Measurements from ENCODE around the gene PPM1H. TPM values are rescaled to one million over a fixed set of nuclear protein-coding genes. Genes with fewer than 3 reads are reported as not detected.

Gene PPM1H
- total RNA-seq, 1 experiment from 2014 or later: 0.04 TPM

DNA sequence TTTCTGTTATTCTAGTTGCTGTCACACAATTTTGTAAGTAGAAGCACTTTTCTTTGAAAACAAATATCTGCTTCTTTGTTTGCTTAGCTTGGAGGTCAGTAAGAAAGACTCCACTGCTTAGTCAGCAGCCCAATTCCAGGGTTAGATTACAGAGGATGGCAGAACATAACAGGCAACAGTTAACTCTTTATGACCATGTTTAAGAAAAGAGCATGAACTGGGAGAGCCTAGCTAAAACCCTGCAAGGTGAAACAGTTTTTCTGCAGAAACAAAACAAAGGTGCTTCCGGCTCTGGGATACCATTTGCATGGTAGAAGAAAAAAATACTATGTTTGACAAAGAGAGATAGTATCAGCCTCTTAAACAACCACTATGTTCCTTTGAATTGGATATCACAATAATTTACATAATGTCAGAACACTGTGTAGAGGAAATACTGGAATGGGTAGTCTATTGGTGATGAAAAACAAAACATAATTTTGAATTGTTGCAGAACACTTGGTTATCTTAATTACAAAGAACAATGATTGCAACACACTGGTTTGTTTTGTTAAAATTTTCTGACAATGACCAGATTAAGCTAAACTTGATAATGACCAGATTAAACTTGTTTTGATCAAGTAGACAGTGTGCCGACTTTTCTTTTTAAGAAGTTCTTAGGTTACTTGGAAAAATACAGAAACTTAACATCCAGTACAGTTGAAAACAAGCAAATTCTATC is 22.4 kb upstream of the PPM1H start:
- Histone ChIP-seq H3K27me3 (replicated peaks; ENCODE audit: insufficient read depth, low read depth, low read length, poor library complexity) (no peaks in the 10 kb centered on the region), H3K27ac (ENCODE audit: low read depth, low read length, poor library complexity, severe bottlenecking) (no peak overlapping the region), H3K4me3 (ENCODE audit: low read depth, low read length, poor library complexity, severe bottlenecking) (no peak overlapping the region), H3K36me3 (ENCODE audit: insufficient read depth, low read length, poor library complexity, severe bottlenecking) (no peaks in the 10 kb centered on the region), H3K4me1 (ENCODE audit: insufficient read depth, low read length, poor library complexity, severe bottlenecking) (no peaks in the 10 kb centered on the region), H3K9me3 (ENCODE audit: low read depth, low read length, poor library complexity, severe bottlenecking) (no peaks in the 10 kb centered on the region)
- intact Hi-C loops (cut with micrococcal nuclease; ENCODE audit: unreplicated experiment): no loop called here
- ChIA-PET CTCF (no interaction called here), POLR2A (ENCODE audit: low non-redundant PET) (no interaction called here)
- DNase-seq (ENCODE audit: low spot score): no peak
- BruUV-seq (replicated peaks): no TSS peak
- TF ChIP-seq, protein P1, sequence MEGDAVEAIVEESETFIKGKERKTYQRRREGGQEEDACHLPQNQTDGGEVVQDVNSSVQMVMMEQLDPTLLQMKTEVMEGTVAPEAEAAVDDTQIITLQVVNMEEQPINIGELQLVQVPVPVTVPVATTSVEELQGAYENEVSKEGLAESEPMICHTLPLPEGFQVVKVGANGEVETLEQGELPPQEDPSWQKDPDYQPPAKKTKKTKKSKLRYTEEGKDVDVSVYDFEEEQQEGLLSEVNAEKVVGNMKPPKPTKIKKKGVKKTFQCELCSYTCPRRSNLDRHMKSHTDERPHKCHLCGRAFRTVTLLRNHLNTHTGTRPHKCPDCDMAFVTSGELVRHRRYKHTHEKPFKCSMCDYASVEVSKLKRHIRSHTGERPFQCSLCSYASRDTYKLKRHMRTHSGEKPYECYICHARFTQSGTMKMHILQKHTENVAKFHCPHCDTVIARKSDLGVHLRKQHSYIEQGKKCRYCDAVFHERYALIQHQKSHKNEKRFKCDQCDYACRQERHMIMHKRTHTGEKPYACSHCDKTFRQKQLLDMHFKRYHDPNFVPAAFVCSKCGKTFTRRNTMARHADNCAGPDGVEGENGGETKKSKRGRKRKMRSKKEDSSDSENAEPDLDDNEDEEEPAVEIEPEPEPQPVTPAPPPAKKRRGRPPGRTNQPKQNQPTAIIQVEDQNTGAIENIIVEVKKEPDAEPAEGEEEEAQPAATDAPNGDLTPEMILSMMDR (conservative IDR thresholded peaks at IDR 0.05; ENCODE audit: low read depth, low read length): no peak
- no peak for TF ChIP-seq EZH2 (IDR thresholded peaks at IDR 0.05; ENCODE audit: borderline replicate concordance, low read depth, low read length, poor library complexity, severe bottlenecking)

DNA sequence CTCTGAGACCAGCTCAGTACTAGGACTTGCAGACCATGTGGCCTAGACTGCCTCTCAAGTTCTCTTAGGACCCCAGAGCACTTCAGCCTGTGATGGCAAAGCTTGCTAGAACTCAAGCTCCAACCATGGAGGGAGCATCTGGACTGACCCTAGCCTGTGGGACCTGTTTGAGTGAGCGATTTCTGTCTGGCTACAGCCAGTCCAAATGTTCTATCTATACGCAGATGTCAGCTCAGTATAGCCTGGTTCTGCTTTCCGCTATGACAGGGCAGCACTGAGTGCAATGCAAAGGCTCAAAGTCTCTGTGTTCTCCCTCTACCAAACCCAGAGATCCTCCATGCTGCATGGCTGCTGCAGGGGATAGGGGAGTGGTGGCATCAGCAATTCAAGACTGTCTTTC is 20.7 kb upstream of the PPM1H start:
- Histone ChIP-seq H3K4me1 (ENCODE audit: insufficient read depth, low read length, poor library complexity, severe bottlenecking) (no peaks in the 10 kb centered on the region), H3K4me3 (ENCODE audit: low read depth, low read length, poor library complexity, severe bottlenecking) (no peak overlapping the region), H3K27ac (ENCODE audit: low read depth, low read length, poor library complexity, severe bottlenecking) (no peak overlapping the region), H3K9me3 (ENCODE audit: low read depth, low read length, poor library complexity, severe bottlenecking) (no peaks in the 10 kb centered on the region), H3K27me3 (replicated peaks; ENCODE audit: insufficient read depth, low read depth, low read length, poor library complexity) (no peaks in the 10 kb centered on the region), H3K36me3 (ENCODE audit: insufficient read depth, low read length, poor library complexity, severe bottlenecking) (no peaks in the 10 kb centered on the region)
- BruUV-seq (replicated peaks): no TSS peak
- no peak for DNase-seq (ENCODE audit: low spot score)
- ChIA-PET POLR2A (ENCODE audit: low non-redundant PET) (no interaction called here), CTCF (no interaction called here)
- TF ChIP-seq, protein P1 (conservative IDR thresholded peaks at IDR 0.05; ENCODE audit: low read depth, low read length): no peak
- no peak for TF ChIP-seq EZH2 (IDR thresholded peaks at IDR 0.05; ENCODE audit: borderline replicate concordance, low read depth, low read length, poor library complexity, severe bottlenecking)
- intact Hi-C loops (cut with micrococcal nuclease; ENCODE audit: unreplicated experiment): no loop called here

DNA sequence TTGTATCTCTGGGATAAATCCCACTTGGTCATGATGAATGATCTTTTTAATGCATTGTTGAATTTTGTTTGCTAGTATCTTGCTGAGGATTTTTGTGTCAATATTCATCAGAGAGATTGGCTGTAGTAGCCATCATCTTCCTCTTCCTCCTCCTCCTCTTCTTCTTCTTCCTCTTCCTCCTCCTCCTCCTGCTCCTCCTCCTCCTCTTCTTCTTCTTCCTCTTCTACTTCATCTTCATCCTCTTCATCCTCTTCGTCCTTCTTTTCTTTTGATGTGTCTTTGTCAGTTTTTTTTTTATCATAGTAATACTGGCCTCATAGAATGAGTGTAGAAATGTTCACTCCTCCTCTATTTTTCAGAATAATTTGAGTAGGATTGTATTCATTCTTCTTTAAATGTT is 15.4 kb upstream of the PPM1H start:
- Histone ChIP-seq H3K27ac (ENCODE audit: low read depth, low read length, poor library complexity, severe bottlenecking) (no peak overlapping the region), H3K9me3 (ENCODE audit: low read depth, low read length, poor library complexity, severe bottlenecking) (no peaks in the 10 kb centered on the region), H3K4me3 (ENCODE audit: low read depth, low read length, poor library complexity, severe bottlenecking) (no peak overlapping the region), H3K27me3 (replicated peaks; ENCODE audit: insufficient read depth, low read depth, low read length, poor library complexity) (no peaks in the 10 kb centered on the region), H3K4me1 (ENCODE audit: insufficient read depth, low read length, poor library complexity, severe bottlenecking) (no peaks in the 10 kb centered on the region), H3K36me3 (ENCODE audit: insufficient read depth, low read length, poor library complexity, severe bottlenecking) (no peaks in the 10 kb centered on the region)
- TF ChIP-seq, protein P1 (conservative IDR thresholded peaks at IDR 0.05; ENCODE audit: low read depth, low read length): no peak
- no peak for TF ChIP-seq EZH2 (IDR thresholded peaks at IDR 0.05; ENCODE audit: borderline replicate concordance, low read depth, low read length, poor library complexity, severe bottlenecking)
- POLR2A ChIA-PET (ENCODE audit: low non-redundant PET): no interaction called here
- no TSS peak for BruUV-seq (replicated peaks)
- intact Hi-C loops (cut with micrococcal nuclease; ENCODE audit: unreplicated experiment): no loop called here
- CTCF ChIA-PET: no interaction called here
- no peak for DNase-seq (ENCODE audit: low spot score)

All from A673 (cell line).